Breast epithelium (tissue), 4 donors: ENCODE results near the gene YDJC. TPM values are rescaled to one million over a fixed set of nuclear protein-coding genes. Genes with fewer than 3 reads are reported as not detected.

Source experiments
- DNase-seq, 2 donors: peaks; one replicate each; pipeline ENCODE4 v3.0.0-alpha.2; 2019; ENCODE audit warnings: low spot score in 2 of 2
- H3K27ac ChIP-seq, 2 donors: fragments of 200-600 bp; sonication (generic) in 1 of 2; one replicate each; pipeline ENCODE4 v1.5.1; 2016 to 2019; ENCODE audit warnings: mild to moderate bottlenecking in 1 of 2
- H3K27me3 ChIP-seq, 2 donors: fragments of 200-600 bp; sonication (generic) in 1 of 2; one replicate each; pipeline versions ENCODE4 v1.5.1 to v1.6.0; 2017 to 2019; ENCODE audit warnings: control low read depth in 1 of 2, mild to moderate bottlenecking in 1 of 2
- H3K36me3 ChIP-seq: fragments of 200-600 bp; one replicate; pipeline ENCODE4 v1.5.1; 2019
- H3K4me1 ChIP-seq, 2 donors: fragments of 200-600 bp; sonication (generic); one replicate each; pipeline ENCODE4 v1.5.1; 2016 to 2019; ENCODE audit warnings: control low read depth in 1 of 2
- H3K4me3 ChIP-seq, 3 donors: fragments of 200-600 bp; sonication (generic); 1 replicate in 2 of 3; 2 replicates in 1 of 3; pipeline ENCODE4 v1.5.1; 2016 to 2019; ENCODE audit warnings: mild to moderate bottlenecking in 3 of 3, moderate library complexity in 2 of 3
- H3K9me3 ChIP-seq, 2 donors: fragments of 200-600 bp; sonication (generic) in 1 of 2; one replicate each; pipeline ENCODE4 v1.5.1; 2016 to 2019; ENCODE audit warnings: control low read depth in 1 of 2
- CTCF ChIP-seq, 3 donors: fragments of 450-650 bp; IDR thresholded peaks; one replicate each; pipeline ENCODE4 v1.5.1; 2016 to 2017; ENCODE audit warnings: antibody characterized with exemption in 3 of 3, mild to moderate bottlenecking in 3 of 3, moderate library complexity in 3 of 3
- POLR2A ChIP-seq: fragments of 450-650 bp; IDR thresholded peaks from one replicate; pipeline ENCODE4 v1.6.1; 2016; ENCODE audit warnings: antibody characterized with exemption, mild to moderate bottlenecking, moderate library complexity
- POLR2AphosphoS5 ChIP-seq, 3 donors: sonication (generic); formaldehyde crosslinking; IDR thresholded peaks; one replicate each; pipeline ENCODE4 v1.6.1; 2017; ENCODE audit warnings: antibody characterized with exemption in 3 of 3
- intact Hi-C: fragments of 100-400 bp; cut with DNase I; formaldehyde crosslinking; loops from one replicate; pipeline ENCODE4 v1.15.1; 2023; ENCODE audit warnings: low total_unique reads
- total RNA-seq, 3 donors: library from RNA; depleted of rRNA; stranded (reverse); fragments of >200 nt; gene quantifications; one replicate each; pipeline ENCODE4 v1.1.0, GENCODE V29; 2016

YDJC gene
- total RNA-seq, 3 donors from 2014 or later, result 15.4 to 33.2 (median 28.2) TPM

DNA sequence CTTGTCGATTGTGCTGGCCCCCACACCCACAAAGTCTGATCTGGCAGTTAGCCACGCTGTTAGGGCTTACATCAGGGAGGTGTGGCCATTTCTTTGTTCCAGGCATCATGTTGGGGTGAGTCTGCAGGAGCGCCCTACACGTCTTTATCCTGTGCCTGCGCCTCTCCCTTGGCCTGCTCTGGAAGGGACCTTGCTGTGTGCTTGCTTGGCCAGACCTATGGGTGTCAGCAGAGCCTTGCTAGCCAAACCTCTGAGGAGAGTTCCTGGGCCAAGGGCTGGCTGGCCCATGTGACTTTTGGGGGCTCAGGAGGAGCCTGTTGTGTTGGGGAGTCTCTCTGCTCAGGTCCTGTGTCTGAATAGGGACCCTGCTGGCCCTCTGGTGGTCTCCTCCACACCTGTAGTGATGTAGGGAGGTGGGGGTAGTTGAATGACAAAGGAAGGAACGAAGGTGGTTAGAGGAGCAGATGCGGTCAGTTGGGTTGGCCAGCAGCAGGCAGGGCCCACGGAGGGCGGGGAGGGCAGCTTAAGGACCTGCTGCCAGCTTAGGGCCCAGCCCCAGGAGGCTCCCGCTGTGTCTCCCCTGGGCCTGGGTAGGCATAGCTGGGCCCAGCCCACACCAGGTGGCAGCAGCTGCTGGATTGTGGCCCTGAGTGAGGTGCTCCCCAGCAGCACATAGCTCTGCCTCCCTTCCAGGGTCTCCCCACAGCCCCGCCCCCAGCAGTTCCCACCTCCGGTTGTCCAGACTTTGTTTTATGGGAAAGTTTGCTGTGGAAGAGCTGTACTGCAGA lies 43.9 kb upstream of the YDJC start:
- intact Hi-C loops, result no loop called here
- no peaks in the 10 kb centered on the region for H3K9me3 ChIP-seq
- H3K4me1 ChIP-seq, result no peaks in the 10 kb centered on the region
- TF ChIP-seq CTCF (IDR thresholded peaks at IDR 0.05), result no peak
- no peaks in the 10 kb centered on the region for H3K36me3 ChIP-seq
- no peak overlapping the region for H3K4me3 ChIP-seq
- H3K27me3 ChIP-seq, result no peaks in the 10 kb centered on the region
- no peak for DNase-seq
- H3K27ac ChIP-seq, result no peak overlapping the region

DNA sequence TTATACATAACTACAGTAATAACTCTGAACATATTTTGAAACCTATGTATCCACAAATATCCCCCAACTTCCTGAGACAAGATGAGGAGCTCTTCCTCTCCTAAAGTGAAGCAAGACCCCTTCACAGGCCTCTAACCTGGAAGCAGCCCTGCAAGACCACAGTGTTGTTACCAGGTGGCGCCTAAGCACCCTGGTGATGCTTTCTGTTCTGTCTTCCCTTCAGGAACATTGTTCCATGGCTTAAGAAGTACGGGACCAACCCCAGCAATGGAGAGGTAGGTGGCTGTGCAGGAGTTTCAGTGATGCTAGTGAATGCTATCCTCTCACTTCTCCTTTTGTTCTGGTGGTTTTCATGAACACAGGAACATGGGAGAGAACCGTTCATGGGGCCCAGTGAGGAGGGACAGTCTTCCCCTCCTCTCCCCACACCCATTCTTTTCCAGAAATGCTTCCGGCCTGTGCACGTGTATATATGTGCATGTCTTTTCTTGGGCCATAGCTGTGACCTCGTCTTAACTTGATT lies 42.3 kb upstream of the YDJC start:
- H3K9me3 ChIP-seq, result no peaks in the 10 kb centered on the region
- DNase-seq, result no peak
- no peaks in the 10 kb centered on the region for H3K4me1 ChIP-seq
- intact Hi-C loops, result no loop called here
- no peaks in the 10 kb centered on the region for H3K36me3 ChIP-seq
- H3K4me3 ChIP-seq, result no peak overlapping the region
- H3K27ac ChIP-seq, result no peak overlapping the region
- H3K27me3 ChIP-seq, result no peaks in the 10 kb centered on the region
- TF ChIP-seq POLR2A (no peak), CTCF (IDR thresholded peaks at IDR 0.05) (no peak), POLR2AphosphoS5 (IDR thresholded peaks at IDR 0.05) (no peak)

- H3K4me3 ChIP-seq, result no peak overlapping the region
- H3K4me1 ChIP-seq, result no peaks in the 10 kb centered on the region
- no peaks in the 10 kb centered on the region for H3K27me3 ChIP-seq
- intact Hi-C loops, result no loop called here
- no peaks in the 10 kb centered on the region for H3K9me3 ChIP-seq
- no peak overlapping the region for H3K27ac ChIP-seq
- TF ChIP-seq POLR2AphosphoS5 (IDR thresholded peaks at IDR 0.05), result no peak
- TF ChIP-seq CTCF (IDR thresholded peaks at IDR 0.05), result no peak
- no peak for TF ChIP-seq POLR2A
- no peak for DNase-seq
- H3K36me3 ChIP-seq, result no peaks in the 10 kb centered on the region
Measured at GRCh38 chr22:21669026-21669425, 39.2 kb upstream of the YDJC start.

DNA sequence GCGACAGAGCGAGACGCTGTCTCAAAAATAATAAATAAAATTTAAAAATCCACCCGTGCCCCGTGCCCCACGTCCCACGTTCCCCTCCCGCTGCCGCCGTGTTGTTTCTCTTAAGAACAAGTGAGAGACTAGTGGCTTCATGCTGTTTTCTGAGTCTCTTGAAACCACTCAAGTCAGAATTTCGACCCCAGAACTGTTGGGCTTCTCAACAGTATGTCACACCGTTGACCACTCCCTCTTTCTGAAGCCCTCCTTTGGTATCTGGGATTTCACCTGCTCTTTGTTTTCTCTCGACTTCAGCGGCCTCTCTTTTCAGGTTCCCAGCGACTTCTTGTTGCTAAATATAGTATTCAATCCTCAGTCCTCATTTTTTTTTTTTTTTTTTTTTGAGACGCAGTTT lies 37.0 kb upstream of the YDJC start:
- H3K27ac ChIP-seq, result peak overlapping the region in 1 of 2 donors; percentile 90
- intact Hi-C loops, result no loop called here
- H3K9me3 ChIP-seq, result no peaks in the 10 kb centered on the region

More for the DNA sequence above, 37.0 kb upstream of the YDJC start:
- no peaks in the 10 kb centered on the region for H3K27me3 ChIP-seq
- no peak for DNase-seq
- peak overlapping the region; percentile 69 to 84 (median 84) for H3K4me3 ChIP-seq
- H3K4me1 ChIP-seq, result no peaks in the 10 kb centered on the region
- TF ChIP-seq POLR2AphosphoS5 (IDR thresholded peaks at IDR 0.05) (no peak), POLR2A (no peak), CTCF (IDR thresholded peaks at IDR 0.05) (no peak)
- H3K36me3 ChIP-seq, result no peaks in the 10 kb centered on the region
